GM18505 (cell line): ENCODE data around the gene RIC8B.

Experiments used
- ATAC-seq: cut with Tn5 transposase; IDR thresholded peaks from one replicate; pipeline ENCODE4 v1.9.1; 2021; ENCODE audit not compliant: unreplicated experiment
- POLR2A ChIP-seq: IDR thresholded peaks from 4 replicates; pipeline ENCODE4 v1.6.1; 2011; ENCODE audit warnings: borderline replicate concordance; ENCODE audit not compliant: insufficient read depth, insufficient read length; ENCODE audit errors: extremely low read depth

Gene RIC8B

GRCh38 chr12:106745181-106745745 lies 29.2 kb upstream of the RIC8B start:
- ATAC-seq, result no peak
- no peak for TF ChIP-seq POLR2A

- ATAC-seq, result no peak
- TF ChIP-seq POLR2A, result no peak
These were observed 26.5 kb upstream of the RIC8B start for GRCh38 chr12:106747973-106748436.

DNA sequence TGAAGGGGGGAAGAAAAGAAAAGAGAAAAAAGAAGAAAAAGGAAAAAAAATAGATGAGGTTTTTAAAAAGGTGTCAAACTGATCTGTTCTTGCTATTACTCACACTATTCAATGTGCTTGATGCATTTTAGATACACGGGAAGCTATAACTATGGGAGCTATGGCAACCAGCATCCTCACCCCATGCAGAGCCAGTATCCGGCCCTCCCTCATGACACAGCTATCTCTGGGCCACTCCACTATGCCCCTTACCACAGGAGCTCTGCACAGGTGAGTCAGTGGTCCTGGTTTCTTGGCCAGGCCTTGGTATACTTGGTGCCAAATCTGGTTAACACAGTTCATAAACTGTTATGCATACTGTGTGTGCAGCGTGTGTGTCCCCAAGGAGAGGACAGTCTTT lies 24.0 kb upstream of the RIC8B start:
- no peak for ATAC-seq
- TF ChIP-seq POLR2A, result no peak

DNA sequence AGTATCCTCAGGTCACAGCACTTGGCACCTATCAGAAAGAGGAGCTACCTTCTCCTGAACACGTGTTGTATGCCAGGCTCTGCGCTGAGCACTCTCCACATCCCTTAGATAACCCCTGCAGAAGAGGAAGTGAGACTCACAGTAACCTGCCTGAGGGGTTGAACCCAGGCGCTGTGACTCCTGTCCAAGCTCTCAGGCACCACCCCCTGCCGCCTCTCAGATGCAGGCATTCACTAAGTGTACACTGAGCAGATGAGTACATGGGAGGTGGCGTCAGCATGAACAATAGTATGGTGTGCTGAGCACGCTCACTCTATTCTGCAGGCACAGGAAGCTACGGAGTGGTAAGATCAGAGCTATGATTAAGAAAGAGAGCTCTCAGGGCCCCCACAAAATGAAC lies 21.0 kb upstream of the RIC8B start:
- ATAC-seq, result peak; percentile 98
- no peak for TF ChIP-seq POLR2A

- no peak for TF ChIP-seq POLR2A
- no peak for ATAC-seq
These were observed 20.2 kb upstream of the RIC8B start for GRCh38 chr12:106754331-106754730.

GRCh38 chr12:106757623-106758348 lies 16.7 kb upstream of the RIC8B start:
- ATAC-seq, result no peak
- TF ChIP-seq POLR2A, result no peak

DNA sequence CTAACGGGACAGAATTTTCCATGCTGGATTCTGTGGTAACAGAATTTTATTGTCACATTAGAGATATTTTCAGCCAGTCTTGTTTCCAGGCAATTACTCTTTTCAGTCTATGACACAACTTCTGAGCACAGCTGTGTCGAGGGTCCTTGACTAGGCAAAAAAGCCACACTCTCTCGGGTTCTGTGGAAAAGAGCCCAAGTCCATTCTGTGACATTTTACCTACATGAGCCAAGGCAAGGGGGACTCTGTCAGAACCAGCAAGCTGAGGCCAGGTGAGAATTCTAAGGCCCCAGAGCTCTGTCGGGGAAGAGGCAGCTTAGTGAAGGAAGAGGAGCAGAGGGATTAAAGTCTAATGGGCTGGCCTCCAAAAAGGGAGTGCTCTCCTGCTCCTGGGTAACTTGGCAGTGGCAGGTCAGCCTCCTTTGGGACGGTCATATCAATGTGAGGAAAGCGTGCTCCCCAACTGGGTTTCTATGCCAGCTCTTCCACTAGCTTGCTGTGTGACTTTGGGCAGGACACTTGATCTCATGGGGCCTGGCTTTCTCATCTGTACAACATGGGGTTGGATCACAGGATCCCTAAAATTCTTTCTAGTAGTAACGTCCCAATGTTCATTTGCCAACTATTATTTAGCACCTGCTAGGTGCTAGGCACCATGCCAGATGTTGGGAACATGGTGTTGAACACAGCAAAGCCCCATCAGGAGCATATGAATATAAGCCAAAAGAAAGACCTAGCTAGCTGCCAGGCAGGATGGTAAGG lies 16.0 kb upstream of the RIC8B start:
- no peak for ATAC-seq
- TF ChIP-seq POLR2A, result no peak

DNA sequence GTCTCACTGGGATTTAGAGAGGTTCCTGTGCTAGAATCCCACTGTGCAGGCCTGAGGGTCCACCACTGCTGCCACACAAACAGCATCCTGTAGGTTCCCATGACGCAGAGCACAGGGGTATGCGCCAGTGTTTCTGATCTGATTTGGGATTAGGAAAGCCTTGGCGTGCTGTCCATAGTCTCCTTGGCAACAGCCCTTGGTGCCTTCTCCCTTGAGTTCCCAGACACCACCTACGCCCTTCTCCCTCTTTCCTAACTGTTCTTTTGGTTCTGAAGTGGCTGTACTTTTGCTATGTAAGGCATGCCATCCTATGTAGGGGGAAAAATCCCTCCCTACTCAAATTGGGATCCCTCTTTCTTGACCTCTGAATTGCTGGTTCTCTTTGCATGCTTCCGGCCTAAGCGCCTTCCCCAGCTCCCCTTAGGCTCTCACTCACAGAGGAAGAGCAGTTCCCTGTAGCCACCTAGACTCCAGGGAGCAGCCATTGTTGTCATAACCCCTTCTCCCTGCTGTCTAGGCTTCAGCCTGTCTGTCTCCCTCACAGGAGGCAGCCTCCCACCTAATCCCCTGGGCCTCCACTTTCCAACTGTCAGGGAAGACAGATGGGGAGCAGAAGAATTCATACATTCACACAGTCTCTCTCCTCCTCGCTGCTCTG lies 14.8 kb upstream of the RIC8B start:
- ATAC-seq, result peak; percentile 11

DNA sequence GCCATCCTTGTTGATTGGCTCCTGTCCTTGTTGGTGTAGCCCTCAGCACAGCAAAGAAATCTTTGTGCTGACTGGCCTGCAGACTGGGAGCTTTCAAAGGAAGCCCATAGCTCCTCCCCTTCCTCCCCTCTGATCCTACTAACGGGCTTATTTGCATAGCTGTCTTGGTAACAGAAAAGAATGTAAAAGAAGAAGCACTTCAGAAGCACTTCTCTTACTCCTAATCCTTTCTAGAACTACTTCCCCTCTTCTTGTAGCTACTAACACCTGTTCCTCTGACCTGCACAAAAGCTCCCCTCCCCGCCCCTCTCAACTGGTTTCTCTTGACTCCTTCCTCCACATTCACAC lies 14.3 kb upstream of the RIC8B start:
- TF ChIP-seq POLR2A, result peak; percentile 77
- peak; percentile 96 for ATAC-seq

More for the DNA sequence above, 14.8 kb upstream of the RIC8B start:
- no peak for TF ChIP-seq POLR2A

DNA sequence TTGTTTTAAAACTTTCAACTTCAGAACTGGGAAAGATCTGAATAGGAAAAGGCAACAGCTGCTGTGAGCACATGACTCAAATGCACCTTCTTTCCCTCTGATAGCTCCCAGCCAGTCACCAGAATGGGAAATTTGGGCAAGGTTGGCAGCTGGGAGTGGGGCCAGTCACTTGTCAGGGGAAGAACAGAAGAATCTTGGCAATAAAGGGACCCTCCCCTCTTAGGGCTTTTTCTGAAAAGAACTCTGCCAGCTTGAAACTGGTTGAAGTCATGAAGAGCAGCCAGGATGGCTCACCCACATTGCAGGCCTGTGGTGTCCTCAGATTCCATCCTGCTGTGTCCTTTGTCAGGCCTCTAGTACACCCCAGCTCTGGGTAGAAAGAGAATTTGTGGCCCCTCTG lies 10.3 kb upstream of the RIC8B start:
- no peak for TF ChIP-seq POLR2A
- no peak for ATAC-seq

- no peak for TF ChIP-seq POLR2A
- no peak for ATAC-seq
These were observed 9.7 kb upstream of the RIC8B start for GRCh38 chr12:106764738-106765137.

DNA sequence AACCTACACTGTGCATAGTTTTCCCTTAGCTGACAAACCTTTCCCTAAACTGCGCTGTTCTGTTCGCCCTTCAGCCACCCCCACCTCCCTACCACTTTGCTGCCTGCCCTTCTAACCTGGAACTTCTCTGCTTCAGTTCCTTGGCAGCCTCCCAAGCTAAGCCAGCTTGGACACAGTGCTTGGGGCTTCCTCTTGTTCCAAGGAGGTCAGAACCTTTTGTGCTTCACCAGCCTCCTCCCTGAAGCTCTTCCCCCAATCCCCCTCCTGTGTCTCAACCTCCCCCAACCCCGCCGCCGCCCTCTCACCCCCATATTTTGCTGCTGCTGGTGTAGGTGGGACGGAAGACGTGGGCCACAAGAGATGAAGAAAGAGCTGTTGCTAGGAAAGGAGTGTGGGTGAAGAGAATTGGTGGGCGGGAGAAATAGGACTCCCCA lies 8.1 kb upstream of the RIC8B start:
- TF ChIP-seq POLR2A, result no peak
- no peak for ATAC-seq

- ATAC-seq, result no peak
- TF ChIP-seq POLR2A, result no peak
These were observed 7.3 kb upstream of the RIC8B start for GRCh38 chr12:106767206-106767605.
